Aorta (tissue), 5 donors: ENCODE data around the gene MAP4K4. TPM values are rescaled to one million over a fixed set of nuclear protein-coding genes. Genes with fewer than 3 reads are reported as not detected.

Experiments used
- ATAC-seq: fragments of 200-7000 bp; cut with Tn5 transposase; one replicate; pipeline ENCODE4 v1.9.1; 2022; ENCODE audit warnings: moderate library complexity; ENCODE audit not compliant: low FRiP score
- DNase-seq, 2 donors: peaks; one replicate each; pipeline ENCODE4 v3.0.0-alpha.2; 2020
- H3K27ac ChIP-seq, 2 donors: one replicate each; pipeline ENCODE4 v1.5.1; 2013; ENCODE audit warnings: low read length in 2 of 2, mild to moderate bottlenecking in 2 of 2, moderate library complexity in 2 of 2, control low read depth in 1 of 2, inconsistent platforms in 1 of 2, low read depth in 1 of 2
- H3K27me3 ChIP-seq, 2 donors: one replicate each; pipeline ENCODE4 v1.6.1; 2013; ENCODE audit warnings: control low read depth in 1 of 2, low read length in 1 of 2, mild to moderate bottlenecking in 1 of 2, moderate library complexity in 1 of 2; ENCODE audit not compliant: insufficient read depth in 2 of 2, control insufficient read depth in 1 of 2
- H3K36me3 ChIP-seq, 2 donors: one replicate each; pipeline ENCODE4 v1.6.1; 2013; ENCODE audit warnings: control low read depth in 1 of 2, low read length in 1 of 2, mild to moderate bottlenecking in 1 of 2; ENCODE audit not compliant: insufficient read depth in 2 of 2, control insufficient read depth in 1 of 2
- H3K4me1 ChIP-seq, 2 donors: one replicate each; pipeline ENCODE4 v1.6.1; 2013; ENCODE audit warnings: low read length in 2 of 2, control low read depth in 1 of 2, mild to moderate bottlenecking in 1 of 2, moderate library complexity in 1 of 2; ENCODE audit not compliant: insufficient read depth in 2 of 2, control insufficient read depth in 1 of 2
- H3K4me3 ChIP-seq, 2 donors: one replicate each; pipeline ENCODE4 v1.5.1; 2013; ENCODE audit warnings: low read length in 2 of 2, control low read depth in 1 of 2, mild to moderate bottlenecking in 1 of 2
- H3K9me3 ChIP-seq: one replicate; pipeline ENCODE4 v1.6.1; 2013; ENCODE audit warnings: mild to moderate bottlenecking, low read length; ENCODE audit not compliant: control insufficient read depth
- WGBS, 2 donors: extraction: QIAGEN DNeasy Blood & Tissue Kit; methylation state at CpG; one replicate each; pipeline ENCODE4 v1.1.7; 2013; 5-methylcytosine and 5-hydroxymethylcytosine counted together
- intact Hi-C, 2 donors: fragments of 100-400 bp; cut with DNase I; formaldehyde crosslinking; loops; one replicate each; pipeline versions ENCODE4 v1.14.2 to v1.15.0; 2022
- polyA plus RNA-seq, 2 donors: library from polyadenylated mRNA; stranded (reverse); fragments of 200-250 nt; gene quantifications; one replicate each; pipeline ENCODE4 v1.2.3, GENCODE V29; 2013
- total RNA-seq, 2 donors: library from RNA; stranded (reverse); fragmentation: NEBNext Ultra II Directional; extraction: Animal tissue kit (Norgen Biotek cat#: 25700); gene quantifications; one replicate each; pipeline ENCODE4 v1.2.1, GENCODE V29; 2021
- donor health status: healthy with polysubstance abuse.
- donor health status: Bipolar disorder and iron deficiency.
- donor health status: DM: no; HTN: no; CAD: no.
- donor health status: DM: no; HTN: no; CAD: no.
- donor health status: DM: yes; HTN: yes; CAD: no.

Gene MAP4K4
- total and polyA plus RNA-seq, 4 donors: 22.9 to 112 (median 58.5) TPM

GRCh38 chr2:101710036-101710435 lies 12.5 kb downstream of the MAP4K4 start:
- H3K4me1 ChIP-seq: peaks cover 7% of the 10 kb centered on the region in 2 donors
- H3K36me3 ChIP-seq: no peaks in the 10 kb centered on the region
- intact Hi-C loops: no loop called here
- ATAC-seq (no peak), DNase-seq (no peak)
- H3K27ac ChIP-seq: no peak overlapping the region
- H3K4me3 ChIP-seq: no peak overlapping the region
- no peaks in the 10 kb centered on the region for H3K9me3 ChIP-seq
- WGBS, 2 donors: 88 to 89% methylated on average over 1 of the region's 1 CpG
- H3K27me3 ChIP-seq: no peaks in the 10 kb centered on the region

- H3K9me3 ChIP-seq: no peaks in the 10 kb centered on the region
- WGBS, 2 donors: 55 to 60% methylated on average over 7 of the region's 7 CpGs
- intact Hi-C loops: no loop called here
- DNase-seq (no peak), ATAC-seq (no peak)
- H3K4me1 ChIP-seq: peaks cover 5 to 7% of the 10 kb centered on the region in 2 donors
- H3K27me3 ChIP-seq: no peaks in the 10 kb centered on the region
- no peak overlapping the region for H3K27ac ChIP-seq
- H3K4me3 ChIP-seq: no peak overlapping the region
- no peaks in the 10 kb centered on the region for H3K36me3 ChIP-seq
Observed at GRCh38 chr2:101710471-101711318, 13.2 kb downstream of the MAP4K4 start.

GRCh38 chr2:101714118-101714517 lies 16.6 kb downstream of the MAP4K4 start:
- no peaks in the 10 kb centered on the region for H3K9me3 ChIP-seq
- H3K27ac ChIP-seq: no peak overlapping the region
- intact Hi-C loops: no loop called here
- DNase-seq: no peak
- ATAC-seq: no peak
- H3K36me3 ChIP-seq: no peaks in the 10 kb centered on the region
- H3K27me3 ChIP-seq: no peaks in the 10 kb centered on the region
- WGBS, 2 donors: 71 to 75% methylated on average over 3 of the region's 3 CpGs
- no peak overlapping the region for H3K4me3 ChIP-seq
- H3K4me1 ChIP-seq: peaks cover 6 to 7% of the 10 kb centered on the region in 2 donors

- ATAC-seq: no peak
- Histone ChIP-seq H3K36me3 (no peaks in the 10 kb centered on the region), H3K4me1 (peaks cover 1 to 4% of the 10 kb centered on the region in 2 donors), H3K4me3 (no peak overlapping the region), H3K27ac (no peak overlapping the region), H3K9me3 (no peaks in the 10 kb centered on the region), H3K27me3 (no peaks in the 10 kb centered on the region)
- 89% methylated on average over 9 of the region's 9 CpGs for WGBS, 2 donors
- DNase-seq: no peak
- intact Hi-C loops: no loop called here
Observed at GRCh38 chr2:101717071-101717845, 19.8 kb downstream of the MAP4K4 start.

- H3K27ac ChIP-seq: no peak overlapping the region
- DNase-seq (no peak), ATAC-seq (no peak)
- H3K4me1 ChIP-seq: peaks cover 1 to 4% of the 10 kb centered on the region in 2 donors
- no peak overlapping the region for H3K4me3 ChIP-seq
- H3K27me3 ChIP-seq: no peaks in the 10 kb centered on the region
- H3K9me3 ChIP-seq: no peaks in the 10 kb centered on the region
- intact Hi-C loops: no loop called here
- no peaks in the 10 kb centered on the region for H3K36me3 ChIP-seq
- 70 to 71% methylated on average over 1 of the region's 1 CpG for WGBS, 2 donors
Observed at GRCh38 chr2:101718479-101718878, 21.0 kb downstream of the MAP4K4 start.

- no peak overlapping the region for H3K27ac ChIP-seq
- 82 to 89% methylated on average over 1 of the region's 1 CpG for WGBS, 2 donors
- DNase-seq (no peak), ATAC-seq (no peak)
- H3K4me1 ChIP-seq: peaks cover 2 to 6% of the 10 kb centered on the region in 2 donors
- intact Hi-C loops: no loop called here
- H3K27me3 ChIP-seq: no peaks in the 10 kb centered on the region
- H3K36me3 ChIP-seq: no peaks in the 10 kb centered on the region
- H3K4me3 ChIP-seq: no peak overlapping the region
- H3K9me3 ChIP-seq: no peaks in the 10 kb centered on the region
Observed at GRCh38 chr2:101718993-101719571, 21.6 kb downstream of the MAP4K4 start.

- Histone ChIP-seq H3K27me3 (no peaks in the 10 kb centered on the region), H3K4me3 (no peak overlapping the region), H3K4me1 (peaks cover 5 to 7% of the 10 kb centered on the region in 2 donors), H3K27ac (no peak overlapping the region), H3K9me3 (no peaks in the 10 kb centered on the region), H3K36me3 (no peaks in the 10 kb centered on the region)
- ATAC-seq (no peak), DNase-seq (no peak)
- intact Hi-C loops: no loop called here
- WGBS, 2 donors: 91 to 98% methylated on average over 1 of the region's 1 CpG
Observed at GRCh38 chr2:101720732-101721131, 23.2 kb downstream of the MAP4K4 start.

- Histone ChIP-seq H3K4me3 (no peak overlapping the region), H3K9me3 (no peaks in the 10 kb centered on the region), H3K27ac (no peak overlapping the region), H3K27me3 (no peaks in the 10 kb centered on the region), H3K36me3 (no peaks in the 10 kb centered on the region), H3K4me1 (peaks cover 5 to 7% of the 10 kb centered on the region in 2 donors)
- no peak for DNase-seq
- intact Hi-C loops: no loop called here
- ATAC-seq: no peak
- 74 to 79% methylated on average over 4 of the region's 4 CpGs for WGBS, 2 donors
Observed at GRCh38 chr2:101722864-101723263, 25.4 kb downstream of the MAP4K4 start.
